Fibroblast of villous mesenchyme (primary cell): Measurements from ENCODE around the gene BBS9. TPM values are rescaled to one million over a fixed set of nuclear protein-coding genes. Genes with fewer than 3 reads are reported as not detected.

Experiments used
- DNase-seq: peaks from one replicate; pipeline ENCODE4 v3.0.0-alpha.2; 2010; ENCODE audit warnings: low read depth
- H3K4me3 ChIP-seq: 2 replicates; pipeline ENCODE4 v1.5.1; 2011; ENCODE audit warnings: low read depth, mild to moderate bottlenecking, low read length
- CTCF ChIP-seq: IDR thresholded peaks from 2 replicates; pipeline ENCODE4 v1.5.1; 2012; ENCODE audit warnings: low read depth, mild to moderate bottlenecking, low read length; ENCODE audit not compliant: insufficient read depth
- total RNA-seq: library from RNA; depleted of rRNA; stranded (reverse); fragments of >200 nt; gene quantifications from 2 replicates; pipeline ENCODE4 v1.2.3, GENCODE V29; 2012

The BBS9 gene
- total RNA-seq, 1 donor: 20.7 TPM

GRCh38 chr7:33578881-33579672 lies 449.7 kb downstream of the BBS9 start:
- H3K4me3 ChIP-seq: no peak overlapping the region
- TF ChIP-seq CTCF: no peak
- no peak for DNase-seq

GRCh38 chr7:33579673-33579960 lies 450.3 kb downstream of the BBS9 start:
- no peak for DNase-seq
- TF ChIP-seq CTCF: no peak
- no peak overlapping the region for H3K4me3 ChIP-seq

- H3K4me3 ChIP-seq: no peak overlapping the region
- TF ChIP-seq CTCF: no peak
- no peak for DNase-seq
Measured at GRCh38 chr7:33581236-33581635, 451.9 kb downstream of the BBS9 start.

GRCh38 chr7:33582104-33582503 lies 452.7 kb downstream of the BBS9 start:
- DNase-seq: no peak
- no peak for TF ChIP-seq CTCF
- no peak overlapping the region for H3K4me3 ChIP-seq

GRCh38 chr7:33582533-33582932 lies 453.2 kb downstream of the BBS9 start:
- no peak overlapping the region for H3K4me3 ChIP-seq
- TF ChIP-seq CTCF: no peak
- no peak for DNase-seq

GRCh38 chr7:33589911-33590310 lies 460.5 kb downstream of the BBS9 start:
- H3K4me3 ChIP-seq: no peak overlapping the region
- no peak for TF ChIP-seq CTCF
- no peak for DNase-seq

GRCh38 chr7:33590916-33591315 lies 461.6 kb downstream of the BBS9 start:
- peak; percentile 37 for DNase-seq
- no peak for TF ChIP-seq CTCF
- H3K4me3 ChIP-seq: no peak overlapping the region
